ENCODE results near the gene EDNRA. TPM values are rescaled to one million over a fixed set of nuclear protein-coding genes. Genes with fewer than 3 reads are reported as not detected.

The EDNRA gene
- polyA plus RNA-seq, 4 donors = 0.27 to 5.2 (median 3.3) TPM; not detected in 1

GRCh38 chr4:147465461-147465860 is 15.4 kb upstream of the EDNRA start:
- 86 to 94% (median 92%) methylated on average over 2 of the region's 2 CpGs for WGBS, 3 donors
- Histone ChIP-seq H3K36me3 (ENCODE audit: control insufficient read depth in 3 of 3, insufficient read depth in 2 of 3, low read depth in 1 of 3, low read length in 3 of 3) (no peaks in the 10 kb centered on the region), H3K4me3 (ENCODE audit: low read depth in 1 of 3, low read length in 3 of 3) (no peak overlapping the region), H3K27me3 (ENCODE audit: control insufficient read depth in 3 of 3, insufficient read depth in 3 of 3, low read length in 3 of 3) (no peaks in the 10 kb centered on the region), H3K27ac (ENCODE audit: low read depth in 1 of 3, low read length in 2 of 3) (no peak overlapping the region), H3K4me1 (ENCODE audit: control insufficient read depth in 3 of 3, insufficient read depth in 2 of 3, low read depth in 1 of 3, low read length in 2 of 3) (no peaks in the 10 kb centered on the region), H3K9me3 (ENCODE audit: control insufficient read depth in 2 of 2, insufficient read depth in 1 of 2, low read depth in 1 of 2, low read length in 1 of 2) (peaks cover 0 to 3% of the 10 kb centered on the region in 2 donors)
- FAIRE-seq (no peak), DNase-seq (no peak)

- Histone ChIP-seq H3K27me3 (ENCODE audit: control insufficient read depth in 3 of 3, insufficient read depth in 3 of 3, low read length in 3 of 3) (peaks cover 0 to 15% (median 0%) of the 10 kb centered on the region in 3 donors), H3K4me3 (ENCODE audit: low read depth in 1 of 3, low read length in 3 of 3) (no peak overlapping the region), H3K4me1 (ENCODE audit: control insufficient read depth in 3 of 3, insufficient read depth in 2 of 3, low read depth in 1 of 3, low read length in 2 of 3) (peaks cover 0 to 9% (median 0%) of the 10 kb centered on the region in 3 donors), H3K9me3 (ENCODE audit: control insufficient read depth in 2 of 2, insufficient read depth in 1 of 2, low read depth in 1 of 2, low read length in 1 of 2) (peaks cover 0 to 6% of the 10 kb centered on the region in 2 donors), H3K27ac (ENCODE audit: low read depth in 1 of 3, low read length in 2 of 3) (no peak overlapping the region), H3K36me3 (ENCODE audit: control insufficient read depth in 3 of 3, insufficient read depth in 2 of 3, low read depth in 1 of 3, low read length in 3 of 3) (no peaks in the 10 kb centered on the region)
- FAIRE-seq (no peak), DNase-seq (no peak)
Measured at GRCh38 chr4:147477439-147477838, 3.5 kb upstream of the EDNRA start.

- 62 to 68% (median 62%) methylated on average over 2 of the region's 2 CpGs for WGBS, 3 donors
- H3K4me3 ChIP-seq (ENCODE audit: low read depth in 1 of 3, low read length in 3 of 3) = no peak overlapping the region
- no peaks in the 10 kb centered on the region for H3K36me3 ChIP-seq (ENCODE audit: control insufficient read depth in 3 of 3, insufficient read depth in 2 of 3, low read depth in 1 of 3, low read length in 3 of 3)
- H3K27me3 ChIP-seq (ENCODE audit: control insufficient read depth in 3 of 3, insufficient read depth in 3 of 3, low read length in 3 of 3) = peaks cover 0 to 15% (median 2%) of the 10 kb centered on the region in 3 donors
- H3K9me3 ChIP-seq (ENCODE audit: control insufficient read depth in 2 of 2, insufficient read depth in 1 of 2, low read depth in 1 of 2, low read length in 1 of 2) = peaks cover 0 to 6% of the 10 kb centered on the region in 2 donors
- DNase-seq = no peak
- H3K4me1 ChIP-seq (ENCODE audit: control insufficient read depth in 3 of 3, insufficient read depth in 2 of 3, low read depth in 1 of 3, low read length in 2 of 3) = peaks cover 0 to 12% (median 3%) of the 10 kb centered on the region in 3 donors
- no peak overlapping the region for H3K27ac ChIP-seq (ENCODE audit: low read depth in 1 of 3, low read length in 2 of 3)
- no peak for FAIRE-seq
Measured at GRCh38 chr4:147479376-147479775, 1.5 kb upstream of the EDNRA start.

GRCh38 chr4:147479786-147480185 is 1.1 kb upstream of the EDNRA start:
- Histone ChIP-seq H3K4me3 (ENCODE audit: low read depth in 1 of 3, low read length in 3 of 3) (no peak overlapping the region), H3K36me3 (ENCODE audit: control insufficient read depth in 3 of 3, insufficient read depth in 2 of 3, low read depth in 1 of 3, low read length in 3 of 3) (no peaks in the 10 kb centered on the region), H3K4me1 (ENCODE audit: control insufficient read depth in 3 of 3, insufficient read depth in 2 of 3, low read depth in 1 of 3, low read length in 2 of 3) (peaks cover 0 to 12% (median 3%) of the 10 kb centered on the region in 3 donors), H3K9me3 (ENCODE audit: control insufficient read depth in 2 of 2, insufficient read depth in 1 of 2, low read depth in 1 of 2, low read length in 1 of 2) (peaks cover 0 to 6% of the 10 kb centered on the region in 2 donors), H3K27ac (ENCODE audit: low read depth in 1 of 3, low read length in 2 of 3) (no peak overlapping the region), H3K27me3 (ENCODE audit: control insufficient read depth in 3 of 3, insufficient read depth in 3 of 3, low read length in 3 of 3) (peaks cover 0 to 15% (median 2%) of the 10 kb centered on the region in 3 donors)
- FAIRE-seq (no peak), DNase-seq (no peak)
- WGBS, 3 donors = 58 to 77% (median 67%) methylated on average over 5 of the region's 5 CpGs

GRCh38 chr4:147480502-147480890 is 401 bp upstream of the EDNRA start:
- Histone ChIP-seq H3K4me3 (ENCODE audit: low read depth in 1 of 3, low read length in 3 of 3) (peak overlapping the region in 1 of 3 donors; percentile 60), H3K36me3 (ENCODE audit: control insufficient read depth in 3 of 3, insufficient read depth in 2 of 3, low read depth in 1 of 3, low read length in 3 of 3) (no peaks in the 10 kb centered on the region), H3K4me1 (ENCODE audit: control insufficient read depth in 3 of 3, insufficient read depth in 2 of 3, low read depth in 1 of 3, low read length in 2 of 3) (peaks cover 0 to 12% (median 3%) of the 10 kb centered on the region in 3 donors), H3K9me3 (ENCODE audit: control insufficient read depth in 2 of 2, insufficient read depth in 1 of 2, low read depth in 1 of 2, low read length in 1 of 2) (peaks cover 0 to 6% of the 10 kb centered on the region in 2 donors), H3K27ac (ENCODE audit: low read depth in 1 of 3, low read length in 2 of 3) (peak overlapping the region in 2 of 3 donors; percentile 71 to 77), H3K27me3 (ENCODE audit: control insufficient read depth in 3 of 3, insufficient read depth in 3 of 3, low read length in 3 of 3) (peaks cover 0 to 15% (median 2%) of the 10 kb centered on the region in 3 donors)
- DNase-seq (no peak), FAIRE-seq (no peak)
- WGBS, 3 donors = 70 to 84% (median 82%) methylated on average over 11 of the region's 11 CpGs

DNA sequence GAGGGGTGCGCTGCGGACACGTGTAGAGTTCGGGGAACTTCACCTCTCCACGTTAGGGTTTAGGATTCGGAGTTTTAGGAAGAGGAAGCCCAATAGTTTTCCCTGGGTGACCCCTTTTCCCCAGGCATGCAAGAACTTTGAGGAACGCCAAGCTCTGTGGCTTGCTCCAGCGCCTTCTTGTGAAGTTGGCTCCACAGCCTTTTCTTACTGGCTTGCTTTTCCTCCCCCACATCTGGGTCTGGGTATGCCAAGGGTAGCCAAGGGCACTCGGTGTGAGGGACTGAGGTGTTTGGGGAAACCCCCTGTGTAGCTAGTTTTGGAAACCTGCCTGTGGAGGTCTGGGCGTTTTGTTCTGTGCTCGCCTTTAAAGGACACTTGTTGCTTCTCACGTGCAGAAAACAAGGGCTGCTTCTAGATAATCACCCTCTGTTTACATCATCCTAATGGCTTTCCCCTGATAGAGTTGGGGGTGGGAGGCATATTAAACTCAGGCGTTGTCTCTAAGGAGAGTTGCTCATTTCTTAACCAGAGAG is 746 bp downstream of the EDNRA start:
- Histone ChIP-seq H3K4me1 (ENCODE audit: control insufficient read depth in 3 of 3, insufficient read depth in 2 of 3, low read depth in 1 of 3, low read length in 2 of 3) (peaks cover 0 to 15% (median 3%) of the 10 kb centered on the region in 3 donors), H3K27ac (ENCODE audit: low read depth in 1 of 3, low read length in 2 of 3) (peak overlapping the region in 2 of 3 donors; percentile 71 to 77), H3K4me3 (ENCODE audit: low read depth in 1 of 3, low read length in 3 of 3) (peak overlapping the region in 2 of 3 donors; percentile 38 to 60), H3K36me3 (ENCODE audit: control insufficient read depth in 3 of 3, insufficient read depth in 2 of 3, low read depth in 1 of 3, low read length in 3 of 3) (no peaks in the 10 kb centered on the region), H3K9me3 (ENCODE audit: control insufficient read depth in 2 of 2, insufficient read depth in 1 of 2, low read depth in 1 of 2, low read length in 1 of 2) (peaks cover 0 to 6% of the 10 kb centered on the region in 2 donors), H3K27me3 (ENCODE audit: control insufficient read depth in 3 of 3, insufficient read depth in 3 of 3, low read length in 3 of 3) (peaks cover 0 to 15% (median 2%) of the 10 kb centered on the region in 3 donors)
- 5 to 10% (median 8%) methylated on average over 13 of the region's 13 CpGs for WGBS, 3 donors
- FAIRE-seq = no peak
- DNase-seq = peak in 1 of 2 donors; percentile 23

DNA sequence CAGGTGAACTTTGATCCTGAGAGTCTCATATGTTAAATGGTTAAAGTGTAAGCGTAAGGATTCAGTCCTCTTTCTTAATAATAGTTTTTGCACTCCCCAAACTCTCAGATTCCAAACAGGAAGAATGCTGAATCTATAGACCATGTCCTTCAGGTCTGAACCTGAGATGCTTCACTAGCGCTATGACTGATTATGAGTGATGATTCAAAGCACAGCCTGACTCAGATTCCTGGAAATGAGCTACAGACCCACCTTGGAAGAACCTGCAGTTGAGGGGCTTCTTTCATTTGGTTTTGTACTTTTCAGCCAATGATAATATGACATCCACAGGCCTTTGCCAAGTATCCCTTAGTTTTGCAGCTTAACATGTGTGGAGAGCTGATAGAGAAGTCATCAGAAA is 1.4 kb downstream of the EDNRA start:
- no peak for FAIRE-seq
- 24 to 54% (median 50%) methylated on average over 2 of the region's 2 CpGs for WGBS, 3 donors
- Histone ChIP-seq H3K4me1 (ENCODE audit: control insufficient read depth in 3 of 3, insufficient read depth in 2 of 3, low read depth in 1 of 3, low read length in 2 of 3) (peaks cover 0 to 20% (median 3%) of the 10 kb centered on the region in 3 donors), H3K27me3 (ENCODE audit: control insufficient read depth in 3 of 3, insufficient read depth in 3 of 3, low read length in 3 of 3) (peaks cover 0 to 15% (median 2%) of the 10 kb centered on the region in 3 donors), H3K27ac (ENCODE audit: low read depth in 1 of 3, low read length in 2 of 3) (peak overlapping the region in 2 of 3 donors; percentile 26 to 81), H3K4me3 (ENCODE audit: low read depth in 1 of 3, low read length in 3 of 3) (peak overlapping the region in 1 of 3 donors; percentile 60), H3K36me3 (ENCODE audit: control insufficient read depth in 3 of 3, insufficient read depth in 2 of 3, low read depth in 1 of 3, low read length in 3 of 3) (no peaks in the 10 kb centered on the region), H3K9me3 (ENCODE audit: control insufficient read depth in 2 of 2, insufficient read depth in 1 of 2, low read depth in 1 of 2, low read length in 1 of 2) (peaks cover 0 to 6% of the 10 kb centered on the region in 2 donors)
- peak in 1 of 2 donors; percentile 10 for DNase-seq

DNA sequence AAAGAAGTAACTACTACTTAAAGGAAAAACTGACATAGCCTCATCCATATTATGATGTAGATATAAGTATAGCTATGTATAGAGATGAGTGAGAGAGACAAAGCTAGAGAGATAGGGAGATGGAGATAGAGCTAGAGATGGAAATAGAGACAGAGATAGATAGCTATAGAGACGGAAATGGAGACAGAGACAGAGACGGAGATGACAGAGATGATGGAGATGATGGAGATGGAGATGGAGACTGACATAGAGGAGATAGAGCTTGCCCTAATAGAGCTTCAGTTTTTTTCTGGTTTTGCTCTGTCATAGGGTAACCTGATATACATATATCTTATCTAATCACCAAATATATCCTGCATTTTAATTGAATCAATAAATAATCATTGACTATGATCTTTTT is 4.3 kb downstream of the EDNRA start:
- WGBS, 3 donors = 82 to 91% (median 90%) methylated on average over 2 of the region's 2 CpGs
- peaks cover 0 to 11% (median 2%) of the 10 kb centered on the region in 3 donors for H3K27me3 ChIP-seq (ENCODE audit: control insufficient read depth in 3 of 3, insufficient read depth in 3 of 3, low read length in 3 of 3)
- peak overlapping the region in 1 of 3 donors; percentile 2 for H3K27ac ChIP-seq (ENCODE audit: low read depth in 1 of 3, low read length in 2 of 3)
- no peak for FAIRE-seq
- DNase-seq = no peak
- peaks cover 0 to 20% (median 3%) of the 10 kb centered on the region in 3 donors for H3K4me1 ChIP-seq (ENCODE audit: control insufficient read depth in 3 of 3, insufficient read depth in 2 of 3, low read depth in 1 of 3, low read length in 2 of 3)
- H3K9me3 ChIP-seq (ENCODE audit: control insufficient read depth in 2 of 2, insufficient read depth in 1 of 2, low read depth in 1 of 2, low read length in 1 of 2) = peaks cover 0 to 2% of the 10 kb centered on the region in 2 donors
- H3K36me3 ChIP-seq (ENCODE audit: control insufficient read depth in 3 of 3, insufficient read depth in 2 of 3, low read depth in 1 of 3, low read length in 3 of 3) = no peaks in the 10 kb centered on the region
- no peak overlapping the region for H3K4me3 ChIP-seq (ENCODE audit: low read depth in 1 of 3, low read length in 3 of 3)

DNA sequence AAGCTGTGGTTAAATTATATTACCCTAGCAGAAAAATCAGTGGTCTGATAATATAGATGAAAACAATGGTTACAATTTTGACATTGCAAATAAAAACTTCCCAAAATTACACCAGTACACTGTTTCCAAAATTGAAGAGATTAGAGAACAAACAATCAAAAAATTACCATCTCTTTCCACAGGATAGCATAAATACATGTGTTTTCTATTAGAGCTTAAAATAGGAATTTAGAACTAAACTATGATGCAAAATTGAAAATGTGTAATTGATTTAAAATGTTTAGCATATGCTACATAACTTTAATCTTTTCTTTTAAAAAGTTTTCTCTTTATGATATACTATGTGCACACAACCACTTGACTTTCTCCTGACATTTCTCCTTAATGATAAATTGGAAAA is 6.7 kb downstream of the EDNRA start:
- H3K27me3 ChIP-seq (ENCODE audit: control insufficient read depth in 3 of 3, insufficient read depth in 3 of 3, low read length in 3 of 3) = peaks cover 0 to 3% (median 0%) of the 10 kb centered on the region in 3 donors
- H3K27ac ChIP-seq (ENCODE audit: low read depth in 1 of 3, low read length in 2 of 3) = no peak overlapping the region
- H3K4me3 ChIP-seq (ENCODE audit: low read depth in 1 of 3, low read length in 3 of 3) = no peak overlapping the region
- no peak for FAIRE-seq
- H3K36me3 ChIP-seq (ENCODE audit: control insufficient read depth in 3 of 3, insufficient read depth in 2 of 3, low read depth in 1 of 3, low read length in 3 of 3) = no peaks in the 10 kb centered on the region
- peaks cover 0 to 11% (median 2%) of the 10 kb centered on the region in 3 donors for H3K4me1 ChIP-seq (ENCODE audit: control insufficient read depth in 3 of 3, insufficient read depth in 2 of 3, low read depth in 1 of 3, low read length in 2 of 3)
- no peaks in the 10 kb centered on the region for H3K9me3 ChIP-seq (ENCODE audit: control insufficient read depth in 2 of 2, insufficient read depth in 1 of 2, low read depth in 1 of 2, low read length in 1 of 2)
- no peak for DNase-seq

All from small intestine (tissue), 7 donors.